Activated CD4-positive, CD25-positive, alpha-beta regulatory T cell treated with anti-CD3 and anti-CD28 coated beads, Interleukin-2, amount 50 U/mL, for 24 hours (primary cell): ENCODE measurements around the gene SELENOF.

Experiments used
- ATAC-seq, 2 donors: fragments of 150-1000 bp; cut with Tn5 transposase; one replicate each; pipeline ENCODE4 v1.10.0; 2021; ENCODE audit warnings: mild to moderate bottlenecking in 1 of 2, moderate library complexity in 1 of 2

Gene SELENOF

DNA sequence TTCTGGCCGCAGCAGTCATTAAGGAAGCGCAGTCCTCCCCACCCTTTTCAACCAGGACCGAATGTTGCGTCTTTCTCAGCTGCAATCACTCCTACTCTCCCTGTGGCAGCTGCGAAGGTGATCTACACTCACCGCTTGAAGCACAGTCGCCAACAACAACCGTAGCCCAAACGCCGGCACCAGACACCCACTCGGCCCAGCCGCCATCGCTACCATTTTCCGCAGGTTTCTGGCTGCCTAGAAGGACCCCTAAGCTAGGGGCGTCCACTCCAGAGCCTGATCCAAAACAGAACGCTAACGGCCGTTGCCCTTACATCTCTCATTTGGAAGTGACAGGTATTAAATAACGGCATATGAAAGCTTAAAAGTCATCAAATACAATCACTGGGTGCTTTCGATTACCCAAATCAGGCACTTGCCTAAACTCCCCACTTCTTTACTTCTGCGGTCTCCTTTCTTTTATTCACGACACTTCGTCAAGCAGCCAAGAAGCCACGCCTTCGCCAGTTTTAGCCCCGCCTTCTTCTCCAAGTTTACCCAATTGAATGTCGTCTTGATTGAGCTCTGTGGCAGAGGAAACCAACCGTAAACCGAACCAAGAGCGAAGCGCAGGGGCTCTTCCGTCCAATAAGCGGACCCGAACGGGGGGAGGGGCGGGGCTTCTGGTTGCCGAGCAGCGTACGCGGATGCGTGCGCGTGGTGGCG is at the start of gene SELENOF:
Gene SELENOF, minus strand, starts transcription at position 231 of the 705 bp plus-strand sequence. Its CDS starts 15 bp downstream, at position 216.
- ATAC-seq, result peak; percentile 94

DNA sequence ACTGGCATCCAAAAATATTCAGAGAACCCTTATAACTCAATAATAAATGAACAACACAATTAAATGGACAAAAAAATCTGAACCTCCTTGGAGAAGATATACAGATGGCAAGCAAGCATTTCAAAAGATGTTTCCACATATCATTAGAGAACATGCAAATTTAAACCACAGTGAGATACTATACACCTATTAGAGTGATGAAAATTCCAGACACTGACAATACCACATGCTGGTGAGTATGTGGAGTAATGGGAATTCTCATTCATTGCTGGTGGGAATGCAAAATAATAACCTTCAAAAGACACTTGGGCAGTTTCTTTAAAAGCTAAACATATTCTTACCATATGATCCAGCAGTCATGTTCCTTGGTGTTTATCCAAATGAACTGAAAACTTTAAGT is 46.6 kb upstream of the SELENOF start:
- no peak for ATAC-seq

DNA sequence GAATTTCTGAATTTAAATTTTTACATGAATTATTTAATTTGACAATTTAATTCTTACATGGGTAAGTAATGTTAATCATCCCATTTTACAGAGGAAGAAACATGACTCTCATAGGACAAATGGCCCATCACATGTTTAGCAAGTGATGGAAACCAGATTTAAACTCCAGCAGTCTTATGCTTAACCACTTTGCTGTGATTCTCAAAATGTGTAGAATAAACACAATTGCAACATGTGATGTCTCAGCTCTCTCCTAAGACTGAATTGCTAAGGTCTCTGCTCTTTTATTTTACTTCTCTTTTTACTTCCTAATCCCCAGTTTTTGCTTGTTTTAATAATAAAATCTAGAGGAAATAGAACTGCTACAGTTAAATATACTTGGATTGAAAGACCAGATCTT is 43.3 kb upstream of the SELENOF start:
- no peak for ATAC-seq

DNA sequence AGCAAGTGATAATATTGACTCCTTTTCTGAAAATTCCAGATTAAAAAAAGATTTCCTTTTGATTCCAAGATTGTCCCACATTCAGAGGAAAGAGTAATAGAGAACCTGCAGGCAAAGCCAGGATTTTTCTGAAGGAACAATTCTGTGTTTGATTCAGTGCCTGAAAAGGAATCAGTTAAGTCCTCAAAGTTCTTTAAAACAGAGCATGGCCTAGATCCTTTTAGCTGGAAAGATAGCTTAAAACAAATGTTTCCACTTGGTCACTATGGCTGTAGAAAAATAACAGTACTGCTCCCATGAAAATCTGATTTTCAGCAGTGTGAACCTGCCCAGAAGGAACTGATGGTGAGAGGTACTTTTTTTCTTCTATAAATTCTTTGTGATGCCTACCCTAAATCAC is 42.3 kb upstream of the SELENOF start:
- ATAC-seq, result no peak

DNA sequence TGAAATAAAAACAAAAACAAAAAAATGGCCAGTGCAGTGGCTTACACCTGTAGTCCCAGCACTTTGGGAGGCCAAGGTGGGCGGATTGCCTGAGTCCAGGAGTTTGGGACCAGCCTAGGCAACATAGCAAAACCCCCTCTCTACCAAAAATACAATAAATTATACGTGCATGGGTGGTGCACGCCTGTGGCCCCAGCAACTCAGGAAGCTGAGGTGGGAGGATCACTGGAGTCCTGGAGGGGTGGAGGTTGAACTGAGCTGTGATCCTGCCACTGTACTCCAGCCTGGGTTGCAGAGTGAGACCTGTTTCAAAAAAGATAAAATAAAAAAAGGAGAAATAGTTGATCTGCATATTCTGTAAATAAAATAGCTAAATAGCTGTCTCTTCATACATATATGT is 41.8 kb upstream of the SELENOF start:
- ATAC-seq, result no peak

DNA sequence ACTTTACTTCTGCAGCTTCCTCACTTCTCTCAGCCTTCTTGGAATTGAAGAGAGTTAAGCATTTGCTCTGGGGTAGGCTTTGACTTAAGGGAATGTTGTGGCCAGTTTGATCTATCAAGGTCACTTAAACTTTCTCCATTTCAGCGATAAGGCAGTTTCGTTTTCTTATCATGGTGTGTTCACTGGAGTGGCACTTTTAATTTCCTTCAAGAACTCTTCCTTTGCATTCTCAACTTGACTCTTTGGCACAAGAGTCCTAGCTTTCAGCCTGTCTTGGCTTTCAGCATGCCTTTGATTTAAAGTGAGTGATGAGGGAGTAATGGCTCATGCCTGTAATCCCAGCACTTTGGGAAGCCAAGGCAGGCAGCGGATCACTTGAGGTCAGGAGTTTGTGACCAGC is 39.2 kb upstream of the SELENOF start:
- ATAC-seq, result no peak

DNA sequence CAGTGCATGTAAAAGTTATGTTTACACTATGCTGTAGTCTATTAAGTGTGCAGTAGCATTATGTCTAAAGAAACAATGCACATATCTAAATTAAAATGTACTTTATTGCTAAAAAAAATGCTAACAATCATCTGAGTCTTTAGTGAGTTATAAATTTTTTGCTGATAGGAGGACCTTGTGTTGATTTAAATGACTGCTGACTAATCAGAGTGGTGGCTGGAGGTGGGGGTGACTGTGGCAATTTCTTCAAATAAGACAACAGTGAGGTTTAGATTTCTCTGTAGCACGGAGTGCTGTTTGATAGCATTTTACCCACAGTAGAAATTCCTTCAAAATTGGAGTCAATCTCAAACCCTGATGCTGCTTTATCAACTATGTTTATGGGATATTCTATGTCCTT is 37.5 kb upstream of the SELENOF start:
- no peak for ATAC-seq

DNA sequence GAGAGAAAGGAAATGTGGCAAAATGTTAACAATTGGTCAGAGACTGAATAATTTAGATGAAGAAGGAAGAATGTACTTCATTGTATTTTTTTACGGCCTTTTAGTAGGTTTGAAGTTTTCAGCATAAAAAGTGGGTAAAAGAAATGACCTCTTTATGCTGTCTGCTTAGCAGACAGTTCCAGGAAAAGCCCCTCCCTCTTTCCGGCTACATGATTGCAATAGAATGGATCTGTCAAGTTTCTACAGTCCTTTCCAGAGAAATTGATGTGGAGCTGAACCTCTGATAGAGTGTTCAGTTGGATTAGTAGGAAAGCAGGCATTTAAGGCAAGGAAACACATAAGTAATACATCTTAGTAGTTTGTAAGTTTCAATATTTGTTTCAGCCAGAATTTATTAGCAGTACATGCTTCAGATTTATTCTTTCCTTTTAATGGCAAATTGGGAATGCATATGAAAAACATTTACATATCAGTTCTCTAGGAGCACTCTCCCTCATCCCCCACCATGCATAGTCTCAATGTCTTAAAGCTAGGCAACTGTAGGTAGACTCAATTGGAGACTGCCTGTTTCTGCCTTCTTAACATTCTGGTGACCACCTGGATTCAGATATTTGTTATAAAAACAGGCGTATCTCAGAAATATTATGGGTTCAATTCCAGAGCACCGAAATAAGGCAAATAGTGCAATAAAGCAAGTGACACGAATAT is 36.9 kb upstream of the SELENOF start:
- no peak for ATAC-seq

DNA sequence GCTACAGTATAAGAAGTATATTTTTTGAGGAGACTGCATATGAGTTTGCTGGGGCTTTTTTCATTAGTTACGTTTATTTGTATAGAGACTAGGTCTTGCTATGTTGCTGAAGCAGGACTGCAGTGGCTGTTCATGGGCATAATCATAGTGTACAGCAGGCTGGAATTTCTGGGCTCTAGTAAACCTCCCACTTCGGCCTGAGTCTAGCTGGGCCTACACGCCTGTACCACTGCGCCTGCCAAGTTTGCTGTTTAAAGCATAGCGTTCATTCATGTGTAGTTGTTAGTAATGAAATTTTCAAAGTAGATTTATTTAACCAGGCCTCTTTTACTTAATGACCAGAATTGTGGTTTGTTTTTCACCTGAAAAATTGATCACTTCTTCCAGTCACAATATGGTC is 34.3 kb upstream of the SELENOF start:
- ATAC-seq, result no peak

DNA sequence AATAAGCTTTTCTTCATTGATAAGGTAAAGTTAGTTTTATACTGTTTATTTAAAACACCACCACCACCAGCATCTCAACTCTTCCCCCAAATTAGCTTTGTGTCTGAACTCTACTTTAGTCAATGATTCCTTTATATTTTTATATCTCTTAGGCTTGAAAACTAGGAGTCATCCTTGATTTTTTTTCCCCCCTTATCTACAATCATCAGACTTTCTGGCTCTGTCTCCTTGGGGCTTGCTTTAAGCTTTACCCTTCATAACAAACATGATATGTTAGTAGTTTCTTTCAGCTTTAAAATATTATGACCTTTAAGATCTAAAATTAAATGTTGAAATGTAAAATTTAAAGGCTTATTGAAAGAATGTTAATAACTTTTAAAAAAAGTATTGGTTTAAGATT is 28.8 kb upstream of the SELENOF start:
- ATAC-seq, result no peak

DNA sequence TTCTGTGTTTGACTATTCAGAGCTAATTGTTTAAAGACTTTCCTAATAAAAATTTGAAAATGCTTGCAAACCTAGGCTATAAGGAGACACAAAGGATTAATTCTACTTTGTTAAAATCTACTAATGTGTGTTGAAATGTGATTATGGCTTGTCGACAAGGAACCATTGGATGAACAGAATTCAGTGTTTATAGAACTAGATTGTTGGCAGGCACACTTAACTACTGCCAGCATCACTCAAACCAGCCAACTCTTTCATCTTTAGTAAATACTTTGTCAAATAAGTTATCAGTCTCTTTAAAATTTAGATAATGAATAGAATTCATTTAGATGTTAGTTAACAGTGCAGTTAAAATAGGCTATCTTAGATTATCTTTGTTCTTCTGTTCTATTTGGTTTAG is 28.1 kb upstream of the SELENOF start:
- no peak for ATAC-seq

DNA sequence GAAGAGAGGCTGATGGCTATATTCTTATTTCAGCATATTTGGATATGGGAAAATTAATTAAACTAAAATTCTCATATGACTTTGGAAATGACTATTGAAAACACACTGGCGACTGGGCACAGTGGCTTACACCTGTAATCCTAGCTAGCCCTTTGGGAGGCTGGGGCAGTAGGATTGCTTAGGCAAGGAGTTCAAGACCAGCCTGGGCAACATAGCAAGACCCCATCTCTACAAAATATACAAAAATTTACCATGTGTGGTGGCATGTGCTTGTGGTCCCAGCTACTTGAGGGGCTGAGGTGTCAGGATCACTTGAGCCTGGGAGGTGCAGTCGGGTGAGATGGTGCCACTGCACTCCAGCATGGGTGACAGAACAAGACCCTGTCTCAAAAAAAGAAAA is 26.7 kb upstream of the SELENOF start:
- ATAC-seq, result no peak

DNA sequence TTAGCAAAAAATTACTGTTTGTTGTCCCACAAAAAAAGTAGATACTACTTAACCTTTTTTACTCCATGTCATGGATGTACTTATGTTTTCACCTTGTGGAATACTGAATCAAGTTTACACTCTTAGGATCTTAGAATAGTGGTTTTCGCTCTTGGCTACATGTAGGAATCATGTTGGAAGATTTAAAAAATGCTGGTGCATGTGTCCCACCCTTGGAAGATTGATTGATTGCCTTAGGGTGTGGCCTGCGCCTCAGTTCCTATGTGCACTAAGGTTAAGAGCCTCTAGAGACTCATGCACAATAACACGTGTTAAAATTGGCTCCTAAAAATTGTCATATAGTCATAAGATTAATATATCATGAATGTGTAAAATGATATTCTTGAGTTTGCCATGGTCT is 25.5 kb upstream of the SELENOF start:
- ATAC-seq, result no peak

DNA sequence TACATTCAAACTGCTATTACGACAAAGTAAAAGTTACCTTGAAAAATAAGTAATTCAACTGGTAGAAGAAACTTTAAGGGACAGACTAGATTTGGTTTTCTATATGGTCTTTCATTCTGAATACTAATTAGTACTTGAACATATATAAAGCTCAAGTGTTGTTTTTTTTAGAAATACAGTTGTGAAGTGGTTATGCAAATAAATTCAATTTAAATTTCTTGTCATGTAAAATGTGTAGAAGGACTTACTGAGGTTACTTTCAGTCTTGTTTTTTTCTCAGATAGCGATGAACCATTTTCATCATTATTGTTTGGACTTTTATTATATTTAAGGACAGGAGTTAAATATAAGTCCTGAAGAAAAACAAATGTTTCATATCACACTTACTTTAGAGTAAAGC is 24.9 kb upstream of the SELENOF start:
- ATAC-seq, result no peak

DNA sequence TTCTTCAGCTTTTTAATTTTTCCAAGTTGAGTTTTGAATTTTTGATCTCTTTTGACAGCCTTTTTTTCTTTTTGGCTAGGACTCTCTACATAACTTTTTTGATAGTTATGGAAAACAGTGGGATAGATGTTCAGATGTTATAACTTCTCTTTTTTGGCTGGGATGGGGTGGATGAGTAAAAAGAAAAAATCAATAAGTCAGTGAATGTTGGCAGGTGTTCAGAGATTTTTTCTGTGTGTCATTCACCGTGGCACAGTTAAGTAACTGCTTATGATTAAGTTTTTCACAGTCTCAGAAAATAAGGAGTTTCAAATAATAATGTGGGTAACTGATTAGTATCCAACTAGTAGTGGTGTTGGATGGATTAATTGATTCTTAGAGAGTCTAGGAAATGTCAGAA is 24.5 kb upstream of the SELENOF start:
- no peak for ATAC-seq

DNA sequence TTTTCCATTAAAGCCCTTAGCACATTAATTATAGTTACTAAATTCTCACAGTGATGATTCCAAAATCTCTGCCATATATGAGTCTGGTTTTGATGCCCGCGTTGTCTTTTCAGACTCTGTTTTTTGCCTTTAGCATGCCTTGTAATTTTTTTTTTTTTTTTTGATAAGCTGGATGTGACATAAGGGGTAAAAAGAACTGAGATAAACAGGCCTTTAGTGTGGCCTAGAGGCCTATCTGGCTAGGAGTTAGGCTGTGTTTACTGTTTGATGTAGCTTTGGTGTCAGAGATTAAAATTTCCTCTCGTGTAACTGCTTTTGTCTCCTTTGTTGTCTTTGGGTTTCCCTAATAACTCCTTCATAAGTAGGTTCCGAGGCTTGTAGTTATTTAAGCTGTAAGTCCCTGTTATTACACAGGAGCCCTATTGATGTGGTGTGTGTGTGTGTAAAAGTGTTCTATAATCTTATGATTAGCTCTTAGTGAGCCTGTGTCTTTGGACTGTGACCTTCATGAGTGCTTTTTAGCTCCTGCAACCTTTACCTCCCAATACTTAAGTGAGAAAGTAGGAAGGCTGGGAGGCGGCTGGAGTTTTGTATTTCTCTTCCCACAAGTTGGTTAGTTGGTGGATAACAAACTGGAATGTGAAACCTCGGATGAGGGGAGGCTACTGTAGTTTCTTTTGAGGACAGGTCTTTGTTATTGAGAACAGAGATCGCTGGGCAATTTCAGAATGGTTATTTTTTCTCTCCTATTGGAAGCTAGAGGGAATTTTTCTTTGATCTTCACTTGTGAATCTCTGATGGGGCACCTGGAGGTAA is 19.8 kb upstream of the SELENOF start:
- no peak for ATAC-seq

DNA sequence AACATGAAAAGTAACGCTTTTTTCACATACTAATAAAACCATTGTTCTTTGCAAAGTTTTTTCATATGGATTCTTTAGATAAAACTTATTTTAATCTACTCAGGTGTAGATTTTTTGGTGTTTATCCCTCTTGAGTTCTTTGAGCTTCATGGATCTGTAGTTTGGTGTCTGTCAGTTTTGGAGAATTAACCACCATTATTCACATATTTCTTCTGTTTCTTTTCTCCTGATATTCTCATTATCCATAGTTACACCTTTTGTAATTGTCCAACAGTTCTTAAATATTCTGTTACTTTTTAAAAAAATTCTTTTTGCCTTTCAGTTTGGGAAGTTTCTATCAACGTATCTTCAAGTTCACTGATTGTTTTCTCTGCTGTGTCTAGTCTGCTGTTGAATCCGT is 19.1 kb upstream of the SELENOF start:
- ATAC-seq, result no peak

DNA sequence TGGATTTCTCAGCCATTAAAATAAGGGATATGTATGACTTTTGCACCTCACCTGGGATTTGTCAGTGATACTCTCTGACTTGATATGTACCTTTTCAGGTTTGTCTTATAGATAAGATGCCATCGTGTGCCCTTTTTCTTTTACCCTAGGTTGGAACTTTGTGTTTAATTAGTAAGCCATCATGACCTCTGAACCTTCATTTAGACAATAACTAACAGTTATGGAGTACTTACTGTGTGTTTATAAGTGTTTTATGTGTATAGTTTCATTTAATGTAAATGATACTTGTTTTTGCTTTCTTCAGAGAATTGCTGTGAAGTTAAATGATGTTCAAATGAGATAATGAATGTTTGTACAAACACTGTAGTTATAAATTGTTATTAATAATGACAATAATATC is 14.9 kb upstream of the SELENOF start:
- no peak for ATAC-seq

DNA sequence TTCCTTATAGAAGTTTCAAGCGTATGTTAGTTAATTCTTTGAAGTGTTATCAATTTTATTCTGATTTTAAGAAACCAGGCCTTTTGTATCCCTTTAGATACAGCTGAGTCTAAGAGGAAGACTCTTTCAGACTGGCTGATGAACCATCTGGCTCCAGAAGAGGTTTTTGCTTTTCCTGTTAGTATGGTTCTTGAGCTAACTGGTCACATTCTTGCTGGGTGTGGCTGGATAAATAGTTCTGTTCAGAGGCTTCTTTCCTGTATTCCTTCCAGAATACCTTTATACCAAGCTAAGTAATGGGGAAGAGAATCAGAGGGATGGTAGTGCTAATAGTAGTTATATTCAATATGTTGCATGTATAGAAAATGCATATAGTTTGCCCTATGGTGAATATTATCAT is 13.0 kb upstream of the SELENOF start:
- ATAC-seq, result no peak

DNA sequence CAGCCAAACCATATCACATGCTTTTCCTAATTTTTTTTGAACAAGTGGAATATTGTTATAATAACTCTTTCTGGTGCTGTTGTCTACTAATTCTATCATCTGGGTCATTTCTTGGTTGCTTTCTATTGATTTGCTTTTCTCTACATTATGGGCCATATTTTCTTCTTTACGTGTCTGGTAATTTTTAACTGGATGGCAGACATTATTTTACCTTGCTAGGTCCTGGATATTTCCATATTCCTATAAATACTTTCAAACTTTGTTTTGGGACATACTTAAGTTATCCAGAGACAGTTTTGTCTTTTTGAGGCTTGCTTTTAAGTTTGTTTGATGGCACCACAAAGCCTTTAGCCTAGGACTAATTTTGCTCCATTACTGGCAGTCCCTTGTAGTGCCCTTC is 11.8 kb upstream of the SELENOF start:
- ATAC-seq, result no peak

DNA sequence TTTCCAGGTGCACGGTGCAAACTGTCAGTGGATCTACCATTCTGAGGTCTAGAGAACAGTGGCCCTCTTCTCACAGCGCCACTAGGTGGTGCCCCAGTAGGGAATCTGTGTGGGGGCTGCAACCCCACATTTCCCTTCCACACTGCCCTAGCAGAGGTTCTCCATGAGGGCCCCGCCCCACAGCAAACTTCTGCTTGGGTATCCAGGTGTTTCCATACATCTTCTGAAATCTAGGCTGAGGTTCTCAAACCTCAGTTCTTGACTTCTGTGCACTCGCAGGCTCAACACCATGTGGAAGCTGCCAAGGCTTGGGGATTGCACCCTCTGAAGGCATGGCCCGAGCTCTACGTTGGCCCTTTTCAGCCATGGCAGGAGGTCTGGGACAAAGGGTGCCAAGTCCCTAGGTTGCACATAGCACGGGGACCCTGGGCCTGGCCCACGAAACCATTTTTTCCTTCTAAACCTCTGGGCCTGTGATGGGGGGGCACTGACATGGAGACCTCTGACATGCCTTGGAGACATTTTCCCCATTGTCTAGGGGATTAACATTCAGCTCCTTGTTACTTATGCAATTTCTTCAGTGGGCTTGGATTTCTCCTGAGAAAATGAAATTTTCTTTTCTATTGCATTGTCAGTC is 10.5 kb upstream of the SELENOF start:
- no peak for ATAC-seq

DNA sequence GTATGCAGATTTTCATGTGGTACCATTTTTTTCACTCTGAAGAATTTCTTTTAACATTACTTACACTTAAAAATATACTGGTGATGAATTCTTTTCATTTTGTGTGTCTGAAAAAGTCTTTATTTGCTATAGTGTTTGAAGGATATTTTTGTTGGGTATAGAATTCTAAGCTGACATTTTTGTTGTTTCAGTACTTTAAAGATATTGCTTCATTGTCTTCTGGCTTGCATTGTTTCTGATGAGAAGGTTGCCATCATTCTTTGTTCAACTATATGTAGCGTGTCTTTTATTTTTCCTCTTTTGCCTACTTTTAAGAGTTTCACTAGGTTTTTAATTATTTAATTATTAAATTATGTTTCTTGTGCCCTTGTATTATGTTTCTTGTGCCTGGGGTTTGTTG is 8.5 kb upstream of the SELENOF start:
- ATAC-seq, result no peak

DNA sequence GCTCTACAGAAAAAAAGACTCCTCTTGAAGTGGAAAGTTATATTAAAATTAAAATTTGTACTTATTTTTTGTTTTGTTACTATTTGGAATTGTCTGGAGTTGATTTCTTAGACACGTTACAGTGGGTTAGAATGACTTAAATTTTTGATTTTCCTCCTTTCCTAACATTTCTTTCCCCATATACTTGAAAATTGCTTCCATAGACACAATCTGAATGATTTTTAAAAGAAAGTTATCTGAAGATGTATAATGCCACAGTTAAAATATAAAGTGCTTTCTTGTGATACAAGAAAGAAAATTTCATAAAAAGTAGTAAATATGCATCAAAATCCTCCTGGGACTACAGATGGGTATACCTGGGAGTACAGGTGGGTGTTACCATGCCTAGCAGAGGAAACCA is 2.8 kb upstream of the SELENOF start:
- ATAC-seq, result no peak
